HepG2 (cell line): ENCODE data around the gene ERMARD. TPM values are rescaled to one million over a fixed set of nuclear protein-coding genes. Genes with fewer than 3 reads are reported as not detected.

Source experiments
- CEBPB ChIP-seq: IDR thresholded peaks from 2 replicates; pipeline ENCODE4 v1.6.1; 2011; ENCODE audit warnings: low read depth, low read length, improper control_type of control experiment, borderline replicate concordance
- DMTF1 ChIP-seq: sonication (generic); formaldehyde crosslinking; IDR thresholded peaks from 2 replicates; pipeline ENCODE4 v1.4.0; 2020; ENCODE audit warnings: mild to moderate bottlenecking, missing genetic modification reagents
- ELF4 ChIP-seq: sonication (generic); formaldehyde crosslinking; IDR thresholded peaks from 2 replicates; pipeline ENCODE4 v1.5.0; 2020; ENCODE audit warnings: missing genetic modification reagents, mild to moderate bottlenecking, moderate library complexity, borderline replicate concordance
- GABPA ChIP-seq, 2 experiments: IDR thresholded peaks; 2 replicates each; pipeline ENCODE4 v1.6.1; 2011 to 2016; ENCODE audit warnings: low read depth in 2 of 2, low read length in 1 of 2, missing biosample characterization in 1 of 2, missing genetic modification characterization in 1 of 2
- JARID2 ChIP-seq: sonication (generic); formaldehyde crosslinking; IDR thresholded peaks from 2 replicates; pipeline ENCODE4 v1.8.1; 2023; ENCODE audit warnings: missing genetic modification reagents, inconsistent platforms; ENCODE audit not compliant: insufficient replicate concordance
- NFE2L2 ChIP-seq: fragments of 150-350 bp; IDR thresholded peaks from 2 replicates; pipeline ENCODE4 v1.6.1; 2014; ENCODE audit warnings: low read length
- PRMT3 ChIP-seq: sonication (generic); formaldehyde crosslinking; IDR thresholded peaks from 2 replicates; pipeline ENCODE4 v1.8.1; 2022; ENCODE audit warnings: low read depth, mild to moderate bottlenecking, moderate library complexity, missing genetic modification reagents, borderline replicate concordance
- RARG ChIP-seq: sonication (generic); formaldehyde crosslinking; IDR thresholded peaks from 2 replicates; pipeline ENCODE4 v1.4.0; 2020; ENCODE audit warnings: low read depth, mild to moderate bottlenecking, missing genetic modification reagents
- REL ChIP-seq: sonication (generic); formaldehyde crosslinking; conservative IDR thresholded peaks from 2 replicates; pipeline ENCODE4 v1.8.0; 2022; ENCODE audit warnings: mild to moderate bottlenecking, missing genetic modification reagents, moderate library complexity
- SKI ChIP-seq: fragments of 450-650 bp; IDR thresholded peaks from one replicate; pipeline ENCODE4 v1.6.1; 2018; ENCODE audit warnings: mild to moderate bottlenecking; ENCODE audit not compliant: partially characterized antibody
- SMARCC2 ChIP-seq: fragments of 450-650 bp; IDR thresholded peaks from 2 replicates; pipeline ENCODE4 v1.6.1; 2017; ENCODE audit warnings: antibody characterized with exemption, mild to moderate bottlenecking
- TEAD2 ChIP-seq: sonication (generic); formaldehyde crosslinking; IDR thresholded peaks from 2 replicates; pipeline ENCODE4 v1.9.0; 2021; ENCODE audit warnings: missing genetic modification reagents
- TSC22D2 ChIP-seq: sonication (generic); formaldehyde crosslinking; IDR thresholded peaks from 2 replicates; pipeline ENCODE4 v1.5.1; 2020; ENCODE audit warnings: missing genetic modification reagents, mild to moderate bottlenecking, borderline replicate concordance
- ZNF33B ChIP-seq: sonication (generic); formaldehyde crosslinking; IDR thresholded peaks from 2 replicates; pipeline ENCODE4 v1.5.1; 2020; ENCODE audit warnings: mild to moderate bottlenecking, missing genetic modification reagents
- ZNF530 ChIP-seq: sonication (generic); formaldehyde crosslinking; IDR thresholded peaks from 2 replicates; pipeline ENCODE4 v1.5.0; 2020; ENCODE audit warnings: low read depth, mild to moderate bottlenecking, missing genetic modification reagents
- ZNF709 ChIP-seq: sonication (generic); formaldehyde crosslinking; IDR thresholded peaks from 2 replicates; pipeline ENCODE4 v1.5.0; 2020; ENCODE audit warnings: mild to moderate bottlenecking, missing genetic modification reagents
- polyA plus RNA-seq, 8 experiments: library from polyadenylated mRNA; depleted of rRNA in 3 of 8; stranded (reverse) in 7 of 8; unstranded in 1 of 8; fragments of >200 nt; fragmentation: Illumina TruSeq in 4 of 8; extraction: Trizol in 4 of 8; gene quantifications; 2 replicates each; pipeline versions ENCODE4 v1.2.1 to v1.2.3, GENCODE V29; 2011 to 2016; ENCODE audit warnings: low read depth in 4 of 8, missing spikeins in 1 of 8, mixed read lengths in 1 of 8; ENCODE audit not compliant: insufficient read depth in 1 of 8
- total RNA-seq, 5 experiments: library from RNA; depleted of rRNA; stranded (reverse); fragments of >200 nt; fragmentation: Illumina TruSeq; extraction: Trizol; gene quantifications; 2 replicates each; pipeline ENCODE4 v1.2.3, GENCODE V29; 2016; ENCODE audit warnings: low read depth in 1 of 5
- TF ChIP-seq, protein P1 (sequence below): sonication (generic); formaldehyde crosslinking; IDR thresholded peaks from 2 replicates; pipeline ENCODE4 v1.4.0; 2020; ENCODE audit warnings: missing genetic modification reagents
- TF ChIP-seq, protein P2 (sequence below): sonication (generic); formaldehyde crosslinking; IDR thresholded peaks from 2 replicates; pipeline ENCODE4; 2020; ENCODE audit warnings: missing genetic modification reagents, mild to moderate bottlenecking, borderline replicate concordance

Gene ERMARD
- total and polyA plus RNA-seq, 2 of the 13 experiments (the other 11 are each of a cell fraction or from before 2014, with no cell fraction given), result 8.8 to 10.7 TPM

GRCh38 chr6:169751242-169752073 lies at the start of gene ERMARD, which contains the start of gene DYNLT2 (continued):
- TF ChIP-seq, protein P1, sequence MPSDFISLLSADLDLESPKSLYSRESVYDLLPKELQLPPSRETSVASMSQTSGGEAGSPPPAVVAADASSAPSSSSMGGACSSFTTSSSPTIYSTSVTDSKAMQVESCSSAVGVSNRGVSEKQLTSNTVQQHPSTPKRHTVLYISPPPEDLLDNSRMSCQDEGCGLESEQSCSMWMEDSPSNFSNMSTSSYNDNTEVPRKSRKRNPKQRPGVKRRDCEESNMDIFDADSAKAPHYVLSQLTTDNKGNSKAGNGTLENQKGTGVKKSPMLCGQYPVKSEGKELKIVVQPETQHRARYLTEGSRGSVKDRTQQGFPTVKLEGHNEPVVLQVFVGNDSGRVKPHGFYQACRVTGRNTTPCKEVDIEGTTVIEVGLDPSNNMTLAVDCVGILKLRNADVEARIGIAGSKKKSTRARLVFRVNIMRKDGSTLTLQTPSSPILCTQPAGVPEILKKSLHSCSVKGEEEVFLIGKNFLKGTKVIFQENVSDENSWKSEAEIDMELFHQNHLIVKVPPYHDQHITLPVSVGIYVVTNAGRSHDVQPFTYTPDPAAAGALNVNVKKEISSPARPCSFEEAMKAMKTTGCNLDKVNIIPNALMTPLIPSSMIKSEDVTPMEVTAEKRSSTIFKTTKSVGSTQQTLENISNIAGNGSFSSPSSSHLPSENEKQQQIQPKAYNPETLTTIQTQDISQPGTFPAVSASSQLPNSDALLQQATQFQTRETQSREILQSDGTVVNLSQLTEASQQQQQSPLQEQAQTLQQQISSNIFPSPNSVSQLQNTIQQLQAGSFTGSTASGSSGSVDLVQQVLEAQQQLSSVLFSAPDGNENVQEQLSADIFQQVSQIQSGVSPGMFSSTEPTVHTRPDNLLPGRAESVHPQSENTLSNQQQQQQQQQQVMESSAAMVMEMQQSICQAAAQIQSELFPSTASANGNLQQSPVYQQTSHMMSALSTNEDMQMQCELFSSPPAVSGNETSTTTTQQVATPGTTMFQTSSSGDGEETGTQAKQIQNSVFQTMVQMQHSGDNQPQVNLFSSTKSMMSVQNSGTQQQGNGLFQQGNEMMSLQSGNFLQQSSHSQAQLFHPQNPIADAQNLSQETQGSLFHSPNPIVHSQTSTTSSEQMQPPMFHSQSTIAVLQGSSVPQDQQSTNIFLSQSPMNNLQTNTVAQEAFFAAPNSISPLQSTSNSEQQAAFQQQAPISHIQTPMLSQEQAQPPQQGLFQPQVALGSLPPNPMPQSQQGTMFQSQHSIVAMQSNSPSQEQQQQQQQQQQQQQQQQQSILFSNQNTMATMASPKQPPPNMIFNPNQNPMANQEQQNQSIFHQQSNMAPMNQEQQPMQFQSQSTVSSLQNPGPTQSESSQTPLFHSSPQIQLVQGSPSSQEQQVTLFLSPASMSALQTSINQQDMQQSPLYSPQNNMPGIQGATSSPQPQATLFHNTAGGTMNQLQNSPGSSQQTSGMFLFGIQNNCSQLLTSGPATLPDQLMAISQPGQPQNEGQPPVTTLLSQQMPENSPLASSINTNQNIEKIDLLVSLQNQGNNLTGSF (CRISPR knock-in tag), result peak; percentile 71
- TF ChIP-seq ZNF33B (CRISPR knock-in tag) (peak; percentile 95), ZNF709 (CRISPR knock-in tag) (peak; percentile 98), RARG (CRISPR knock-in tag) (no peak), SMARCC2 (no peak), JARID2 (CRISPR knock-in tag) (peak; percentile 58), NFE2L2 (no peak), GABPA (IDR thresholded peaks at IDR 0.05; ENCODE audit: low read depth, low read length) (peak; percentile 93), GABPA (CRISPR knock-in tag; IDR thresholded peaks at IDR 0.05; ENCODE audit: low read depth) (peak; percentile 95), SKI (peak; percentile 74), TSC22D2 (CRISPR knock-in tag) (peak; percentile 88; the same call in 1 of the 2 replicates), CEBPB (no peak), ZNF530 (CRISPR knock-in tag) (peak; percentile 87; the same call in 1 of the 2 replicates), DMTF1 (CRISPR knock-in tag) (no peak), ELF4 (CRISPR knock-in tag) (peak; percentile 87; the same call in 1 of the 2 replicates), PRMT3 (CRISPR knock-in tag) (no peak; the same call in 1 of the 2 replicates), TEAD2 (CRISPR knock-in tag) (0 out of 2 replicates have a peak, but pooled peaks have one; percentile 81), REL (no peak)
- TF ChIP-seq, protein P2, sequence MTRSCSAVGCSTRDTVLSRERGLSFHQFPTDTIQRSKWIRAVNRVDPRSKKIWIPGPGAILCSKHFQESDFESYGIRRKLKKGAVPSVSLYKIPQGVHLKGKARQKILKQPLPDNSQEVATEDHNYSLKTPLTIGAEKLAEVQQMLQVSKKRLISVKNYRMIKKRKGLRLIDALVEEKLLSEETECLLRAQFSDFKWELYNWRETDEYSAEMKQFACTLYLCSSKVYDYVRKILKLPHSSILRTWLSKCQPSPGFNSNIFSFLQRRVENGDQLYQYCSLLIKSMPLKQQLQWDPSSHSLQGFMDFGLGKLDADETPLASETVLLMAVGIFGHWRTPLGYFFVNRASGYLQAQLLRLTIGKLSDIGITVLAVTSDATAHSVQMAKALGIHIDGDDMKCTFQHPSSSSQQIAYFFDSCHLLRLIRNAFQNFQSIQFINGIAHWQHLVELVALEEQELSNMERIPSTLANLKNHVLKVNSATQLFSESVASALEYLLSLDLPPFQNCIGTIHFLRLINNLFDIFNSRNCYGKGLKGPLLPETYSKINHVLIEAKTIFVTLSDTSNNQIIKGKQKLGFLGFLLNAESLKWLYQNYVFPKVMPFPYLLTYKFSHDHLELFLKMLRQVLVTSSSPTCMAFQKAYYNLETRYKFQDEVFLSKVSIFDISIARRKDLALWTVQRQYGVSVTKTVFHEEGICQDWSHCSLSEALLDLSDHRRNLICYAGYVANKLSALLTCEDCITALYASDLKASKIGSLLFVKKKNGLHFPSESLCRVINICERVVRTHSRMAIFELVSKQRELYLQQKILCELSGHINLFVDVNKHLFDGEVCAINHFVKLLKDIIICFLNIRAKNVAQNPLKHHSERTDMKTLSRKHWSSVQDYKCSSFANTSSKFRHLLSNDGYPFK (CRISPR knock-in tag), result peak; percentile 98
